Measurements from ENCODE around the gene TMEM245. TPM values are rescaled to one million over a fixed set of nuclear protein-coding genes. Genes with fewer than 3 reads are reported as not detected.

TMEM245 gene
- total RNA-seq, 2 experiments from 2014 or later = 22.0 to 36.1 TPM

GRCh38 chr9:109100543-109101201, 19.1 kb downstream of the TMEM245 start:
- H3K4me1 ChIP-seq (ENCODE audit: insufficient read depth, low read length, poor library complexity, severe bottlenecking) = peaks cover 39% of the 10 kb centered on the region
- no peak overlapping the region for H2AFZ ChIP-seq (ENCODE audit: low read length)
- no peak overlapping the region for H3K4me2 ChIP-seq (ENCODE audit: low read length)
- no peaks in the 10 kb centered on the region for H3K9me2 ChIP-seq (ENCODE audit: insufficient read depth, low read length)
- peaks cover 32% of the 10 kb centered on the region for H4K20me1 ChIP-seq (ENCODE audit: insufficient read depth, low read length)
- DNase-seq (ENCODE audit: low spot score) = no peak
- BruUV-seq (replicated peaks) = no TSS peak
- ChIA-PET POLR2A (interaction anchor here (0.8 to 1.4 kb wide), 4 partner anchors 8 to 17 kb away, joined by 3 to 6 read pairs (median 4); no protein-coding TSS in a partner anchor), CTCF (ENCODE audit: unreplicated experiment) (no interaction called here)
- no peak for TF ChIP-seq CTCF (conservative IDR thresholded peaks at IDR 0.05; ENCODE audit: low read length)
- no peak for TF ChIP-seq EZH2phosphoT487 (IDR thresholded peaks at IDR 0.05; ENCODE audit: borderline replicate concordance, low read depth, low read length)
- H3K9me3 ChIP-seq (ENCODE audit: low read length) = 0 out of 2 replicates have a peak, but pooled peaks cover 3% of the 10 kb centered on the region
- no peak overlapping the region for H3K27ac ChIP-seq (ENCODE audit: low read depth, low read length, poor library complexity, severe bottlenecking)
- intact Hi-C loops (cut with micrococcal nuclease; ENCODE audit: unreplicated experiment) = no loop called here
- no peak overlapping the region for H3K4me3 ChIP-seq (ENCODE audit: low read depth, low read length, poor library complexity, severe bottlenecking)
- H3K79me2 ChIP-seq (ENCODE audit: insufficient read depth, low read depth, low read length) = peaks cover 100% of the 10 kb centered on the region
- H3K36me3 ChIP-seq (ENCODE audit: insufficient read depth, low read length) = peaks cover 94% of the 10 kb centered on the region

- no peak for DNase-seq (ENCODE audit: low spot score)
- Histone ChIP-seq H4K20me1 (ENCODE audit: insufficient read depth, low read length) (peaks cover 32% of the 10 kb centered on the region), H3K9me3 (ENCODE audit: low read length) (no peaks in the 10 kb centered on the region), H3K27ac (ENCODE audit: low read depth, low read length, poor library complexity, severe bottlenecking) (no peak overlapping the region), H3K36me3 (ENCODE audit: insufficient read depth, low read length) (peaks cover 94% of the 10 kb centered on the region), H3K4me3 (ENCODE audit: low read depth, low read length, poor library complexity, severe bottlenecking) (no peak overlapping the region), H3K4me1 (ENCODE audit: insufficient read depth, low read length, poor library complexity, severe bottlenecking) (peaks cover 39% of the 10 kb centered on the region), H3K4me2 (ENCODE audit: low read length) (no peak overlapping the region), H3K79me2 (ENCODE audit: insufficient read depth, low read depth, low read length) (peaks cover 100% of the 10 kb centered on the region), H2AFZ (ENCODE audit: low read length) (no peak overlapping the region), H3K9me2 (ENCODE audit: insufficient read depth, low read length) (no peaks in the 10 kb centered on the region)
- ChIA-PET POLR2A (no interaction called here), CTCF (ENCODE audit: unreplicated experiment) (no interaction called here)
- intact Hi-C loops (cut with micrococcal nuclease; ENCODE audit: unreplicated experiment) = no loop called here
- no TSS peak for BruUV-seq (replicated peaks)
- TF ChIP-seq CTCF (conservative IDR thresholded peaks at IDR 0.05; ENCODE audit: low read length) (no peak), EZH2phosphoT487 (IDR thresholded peaks at IDR 0.05; ENCODE audit: borderline replicate concordance, low read depth, low read length) (no peak)
These were observed 20.8 kb downstream of the TMEM245 start for GRCh38 chr9:109098960-109099308.

- TF ChIP-seq EZH2phosphoT487 (IDR thresholded peaks at IDR 0.05; ENCODE audit: borderline replicate concordance, low read depth, low read length) (no peak), CTCF (conservative IDR thresholded peaks at IDR 0.05; ENCODE audit: low read length) (peak; percentile 34)
- Histone ChIP-seq H3K79me2 (ENCODE audit: insufficient read depth, low read depth, low read length) (peaks cover 97% of the 10 kb centered on the region), H3K36me3 (ENCODE audit: insufficient read depth, low read length) (peaks cover 94% of the 10 kb centered on the region), H3K27ac (ENCODE audit: low read depth, low read length, poor library complexity, severe bottlenecking) (no peak overlapping the region), H3K9me3 (ENCODE audit: low read length) (no peaks in the 10 kb centered on the region), H3K4me3 (ENCODE audit: low read depth, low read length, poor library complexity, severe bottlenecking) (no peak overlapping the region), H3K4me1 (ENCODE audit: insufficient read depth, low read length, poor library complexity, severe bottlenecking) (peaks cover 35% of the 10 kb centered on the region), H3K4me2 (ENCODE audit: low read length) (no peak overlapping the region), H2AFZ (ENCODE audit: low read length) (no peak overlapping the region), H4K20me1 (ENCODE audit: insufficient read depth, low read length) (peaks cover 31% of the 10 kb centered on the region), H3K9me2 (ENCODE audit: insufficient read depth, low read length) (no peaks in the 10 kb centered on the region)
- ChIA-PET CTCF (ENCODE audit: unreplicated experiment) (no interaction called here), POLR2A (interaction anchor here (1.5 kb wide), 1 partner anchor 17 kb away, joined by 4 read pairs; no protein-coding TSS in a partner anchor)
- no TSS peak for BruUV-seq (replicated peaks)
- intact Hi-C loops (cut with micrococcal nuclease; ENCODE audit: unreplicated experiment) = no loop called here
- no peak for DNase-seq (ENCODE audit: low spot score)
These were observed 21.4 kb downstream of the TMEM245 start for GRCh38 chr9:109098171-109098959.

All from OCI-LY7 (cell line).